Muscle of leg (tissue), 11 donors: ENCODE results near the gene FMNL2. TPM values are rescaled to one million over a fixed set of nuclear protein-coding genes. Genes with fewer than 3 reads are reported as not detected.

Source experiments
- DNase-seq: peaks from one replicate; pipeline ENCODE4 v3.0.0; 2013
- H3K27ac ChIP-seq: one replicate; pipeline ENCODE4 v1.5.1; 2013; ENCODE audit warnings: mild to moderate bottlenecking, low read length, control low read depth
- H3K27me3 ChIP-seq: one replicate; pipeline ENCODE4 v1.6.1; 2013; ENCODE audit warnings: low read length; ENCODE audit not compliant: control insufficient read depth, insufficient read depth
- H3K36me3 ChIP-seq: one replicate; pipeline ENCODE4 v1.6.1; 2013; ENCODE audit warnings: low read length; ENCODE audit not compliant: control insufficient read depth, insufficient read depth
- H3K4me1 ChIP-seq: one replicate; pipeline ENCODE4 v1.6.1; 2013; ENCODE audit warnings: low read length; ENCODE audit not compliant: control insufficient read depth, insufficient read depth
- H3K4me3 ChIP-seq: one replicate; pipeline ENCODE4 v1.5.1; 2013; ENCODE audit warnings: low read length, control low read depth
- H3K9me3 ChIP-seq: replicated peaks from 2 replicates; pipeline ENCODE4 v1.6.1; 2013; ENCODE audit warnings: low read depth, low read length; ENCODE audit not compliant: control insufficient read depth
- WGBS: methylation state at CpG from one replicate; pipeline ENCODE4 v1.1.5; 2013; ENCODE audit warnings: missing lambda C conversion rate; ENCODE audit not compliant: insufficient coverage; 5-methylcytosine and 5-hydroxymethylcytosine counted together
- polyA plus RNA-seq, 8 donors: library from polyadenylated mRNA; unstranded; fragments of 120-200 nt; gene quantifications; one replicate each; pipeline versions ENCODE4 v1.2.1 to v1.2.3, GENCODE V29; 2013; ENCODE audit warnings: inconsistent platforms in 1 of 8, low replicate concordance in 1 of 8; ENCODE audit not compliant: insufficient read length in 8 of 8, insufficient read depth in 1 of 8
- total RNA-seq: library from RNA; stranded (reverse); fragments of 120-200 nt; gene quantifications from one replicate; pipeline ENCODE4 v1.2.4, GENCODE V29; 2013

FMNL2 gene
- total and polyA plus RNA-seq, 9 donors: 21.5 to 36.1 (median 24.1) TPM

GRCh38 chr2:152546230-152546837, 211.4 kb downstream of the FMNL2 start:
- Histone ChIP-seq H3K4me1 (peaks cover 44% of the 10 kb centered on the region), H3K27me3 (no peaks in the 10 kb centered on the region), H3K36me3 (no peaks in the 10 kb centered on the region), H3K9me3 (no peaks in the 10 kb centered on the region), H3K27ac (no peak overlapping the region), H3K4me3 (no peak overlapping the region)
- 63% methylated on average over 5 of the region's 8 CpGs for WGBS
- DNase-seq: no peak

- Histone ChIP-seq H3K9me3 (no peaks in the 10 kb centered on the region), H3K27ac (no peak overlapping the region), H3K4me3 (no peak overlapping the region), H3K27me3 (no peaks in the 10 kb centered on the region), H3K36me3 (no peaks in the 10 kb centered on the region), H3K4me1 (peaks cover 34% of the 10 kb centered on the region)
- 50% methylated on average over 3 of the region's 8 CpGs for WGBS
- no peak for DNase-seq
Measured at GRCh38 chr2:152548111-152548875, 213.3 kb downstream of the FMNL2 start.

GRCh38 chr2:152548996-152549395, 214.0 kb downstream of the FMNL2 start:
- WGBS: 100% methylated on average over 1 of the region's 3 CpGs
- Histone ChIP-seq H3K27me3 (no peaks in the 10 kb centered on the region), H3K4me3 (no peak overlapping the region), H3K9me3 (no peaks in the 10 kb centered on the region), H3K36me3 (no peaks in the 10 kb centered on the region), H3K4me1 (peaks cover 32% of the 10 kb centered on the region), H3K27ac (no peak overlapping the region)
- DNase-seq: no peak

DNA sequence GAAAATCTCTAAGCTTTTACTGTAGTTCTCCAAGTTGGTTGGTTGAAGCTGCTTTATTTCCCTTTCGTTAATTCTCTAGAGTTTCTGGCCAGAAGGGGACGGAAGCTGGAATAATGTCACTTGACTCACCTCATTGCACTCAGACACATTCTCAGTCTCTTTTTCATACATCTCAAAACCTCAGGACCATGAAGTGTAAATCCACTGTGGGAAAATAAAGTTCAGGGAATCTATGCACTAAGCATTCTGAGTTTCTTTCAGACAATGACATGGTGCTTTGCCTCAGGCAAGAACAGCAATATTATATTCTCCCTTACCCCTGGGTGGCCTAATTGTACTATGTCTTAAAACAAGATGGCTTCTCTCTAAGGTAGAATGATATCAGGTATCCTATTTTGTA, 214.4 kb downstream of the FMNL2 start:
- Histone ChIP-seq H3K9me3 (no peaks in the 10 kb centered on the region), H3K4me3 (no peak overlapping the region), H3K27me3 (no peaks in the 10 kb centered on the region), H3K36me3 (no peaks in the 10 kb centered on the region), H3K4me1 (peaks cover 31% of the 10 kb centered on the region), H3K27ac (no peak overlapping the region)
- no CpG with 5 or more reads among the region's 2 CpGs for WGBS
- no peak for DNase-seq

DNA sequence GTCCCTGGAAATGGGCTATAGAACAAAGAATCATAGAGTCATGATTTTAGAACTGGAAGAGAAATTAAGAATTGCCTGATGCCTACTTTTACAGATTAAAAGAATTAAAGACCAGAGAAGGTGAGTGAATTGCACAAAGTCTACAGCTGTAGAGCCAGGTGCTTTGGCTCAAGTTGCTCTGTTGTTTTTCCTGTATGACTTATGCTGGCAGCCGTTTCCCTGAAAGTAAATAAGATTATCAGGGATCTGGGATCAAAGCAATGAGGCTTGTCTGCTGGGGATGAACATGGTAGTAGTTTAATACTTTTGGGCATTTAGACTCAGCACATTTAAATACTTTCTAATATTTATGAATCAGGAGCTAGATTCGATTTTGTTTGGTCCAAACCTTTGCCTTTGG, 215.4 kb downstream of the FMNL2 start:
- no peak overlapping the region for H3K4me3 ChIP-seq
- no peak overlapping the region for H3K27ac ChIP-seq
- H3K36me3 ChIP-seq: no peaks in the 10 kb centered on the region
- H3K9me3 ChIP-seq: no peaks in the 10 kb centered on the region
- H3K4me1 ChIP-seq: peaks cover 26% of the 10 kb centered on the region
- no peaks in the 10 kb centered on the region for H3K27me3 ChIP-seq
- WGBS: no CpG with 5 or more reads among the region's 2 CpGs
- no peak for DNase-seq

- H3K4me3 ChIP-seq: no peak overlapping the region
- no peak for DNase-seq
- H3K9me3 ChIP-seq: no peaks in the 10 kb centered on the region
- no peaks in the 10 kb centered on the region for H3K27me3 ChIP-seq
- no CpG with 5 or more reads among the region's 1 CpG for WGBS
- H3K4me1 ChIP-seq: peaks cover 7% of the 10 kb centered on the region
- H3K27ac ChIP-seq: no peak overlapping the region
- no peaks in the 10 kb centered on the region for H3K36me3 ChIP-seq
Measured at GRCh38 chr2:152552888-152553287, 217.9 kb downstream of the FMNL2 start.

- H3K4me1 ChIP-seq: peaks cover 5% of the 10 kb centered on the region
- no peak overlapping the region for H3K27ac ChIP-seq
- no peaks in the 10 kb centered on the region for H3K9me3 ChIP-seq
- no peak for DNase-seq
- WGBS: no CpG with 5 or more reads among the region's 1 CpG
- no peak overlapping the region for H3K4me3 ChIP-seq
- no peaks in the 10 kb centered on the region for H3K27me3 ChIP-seq
- H3K36me3 ChIP-seq: no peaks in the 10 kb centered on the region
Measured at GRCh38 chr2:152553518-152553917, 218.5 kb downstream of the FMNL2 start.

DNA sequence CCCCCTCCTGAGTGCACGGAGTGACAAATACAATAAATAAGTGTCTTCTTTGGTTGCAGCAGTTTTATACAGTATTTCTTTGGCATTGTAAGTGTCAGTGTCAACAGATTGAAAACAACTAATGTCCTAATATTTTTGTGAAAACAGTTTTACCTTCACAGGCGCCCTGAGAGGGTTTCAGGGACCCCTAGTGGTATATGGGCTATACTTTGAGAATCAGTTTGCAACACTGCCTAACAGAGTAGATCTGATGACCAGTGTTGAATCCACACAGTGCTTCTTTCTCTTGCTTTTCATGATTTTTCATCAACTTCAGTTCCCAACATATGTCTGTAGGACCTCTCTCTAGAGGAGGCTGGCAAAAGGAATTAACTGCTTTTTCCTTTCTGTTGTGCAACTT, 220.1 kb downstream of the FMNL2 start:
- no peaks in the 10 kb centered on the region for H3K36me3 ChIP-seq
- no peak overlapping the region for H3K4me3 ChIP-seq
- no peak overlapping the region for H3K27ac ChIP-seq
- no peaks in the 10 kb centered on the region for H3K9me3 ChIP-seq
- H3K4me1 ChIP-seq: peaks cover 12% of the 10 kb centered on the region
- DNase-seq: no peak
- no peaks in the 10 kb centered on the region for H3K27me3 ChIP-seq
- no CpG with 5 or more reads among the region's 2 CpGs for WGBS

GRCh38 chr2:152556506-152556905, 221.5 kb downstream of the FMNL2 start:
- no CpG with 5 or more reads among the region's 5 CpGs for WGBS
- Histone ChIP-seq H3K4me1 (peaks cover 12% of the 10 kb centered on the region), H3K27me3 (no peaks in the 10 kb centered on the region), H3K4me3 (no peak overlapping the region), H3K36me3 (peaks cover 2% of the 10 kb centered on the region), H3K9me3 (no peaks in the 10 kb centered on the region), H3K27ac (no peak overlapping the region)
- DNase-seq: no peak

DNA sequence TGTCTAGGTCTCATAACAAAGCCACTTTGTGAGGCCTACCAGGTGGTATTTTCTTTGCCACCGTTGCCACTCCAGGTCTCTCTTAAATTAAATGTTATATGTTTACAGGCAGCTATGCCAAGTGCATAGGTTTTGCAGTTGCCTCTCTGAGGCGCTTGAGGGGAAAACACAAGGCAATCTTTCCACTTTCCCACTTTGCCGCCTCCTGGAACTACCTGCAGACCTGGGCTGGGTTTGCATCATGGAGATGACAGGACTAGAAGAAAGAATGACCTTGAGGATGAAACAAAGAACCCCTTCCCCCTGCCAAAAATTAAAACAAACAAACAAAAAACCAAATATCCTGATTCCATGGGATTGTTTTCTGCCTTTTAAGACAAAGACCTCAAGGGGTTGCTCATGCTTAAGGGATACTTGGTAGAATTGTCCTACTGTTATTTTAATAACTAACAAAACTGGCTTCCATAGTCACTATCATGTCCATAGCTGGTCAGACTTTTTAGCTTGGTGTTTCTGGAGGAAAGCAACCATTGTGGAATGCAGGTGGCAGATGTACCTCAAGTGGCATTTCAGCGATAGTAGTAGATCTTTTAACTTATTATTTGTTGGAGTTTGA, 222.4 kb downstream of the FMNL2 start:
- no peaks in the 10 kb centered on the region for H3K9me3 ChIP-seq
- no peak for DNase-seq

More for the DNA sequence above, 222.4 kb downstream of the FMNL2 start:
- Histone ChIP-seq H3K4me1 (peaks cover 12% of the 10 kb centered on the region), H3K4me3 (no peak overlapping the region), H3K36me3 (peaks cover 2% of the 10 kb centered on the region), H3K27ac (peak overlapping the region; percentile 84), H3K27me3 (no peaks in the 10 kb centered on the region)
- WGBS: no CpG with 5 or more reads among the region's 4 CpGs
